Measurements from ENCODE around the gene UCHL5.

UCHL5 gene, protein sequence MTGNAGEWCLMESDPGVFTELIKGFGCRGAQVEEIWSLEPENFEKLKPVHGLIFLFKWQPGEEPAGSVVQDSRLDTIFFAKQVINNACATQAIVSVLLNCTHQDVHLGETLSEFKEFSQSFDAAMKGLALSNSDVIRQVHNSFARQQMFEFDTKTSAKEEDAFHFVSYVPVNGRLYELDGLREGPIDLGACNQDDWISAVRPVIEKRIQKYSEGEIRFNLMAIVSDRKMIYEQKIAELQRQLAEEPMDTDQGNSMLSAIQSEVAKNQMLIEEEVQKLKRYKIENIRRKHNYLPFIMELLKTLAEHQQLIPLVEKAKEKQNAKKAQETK

DNA sequence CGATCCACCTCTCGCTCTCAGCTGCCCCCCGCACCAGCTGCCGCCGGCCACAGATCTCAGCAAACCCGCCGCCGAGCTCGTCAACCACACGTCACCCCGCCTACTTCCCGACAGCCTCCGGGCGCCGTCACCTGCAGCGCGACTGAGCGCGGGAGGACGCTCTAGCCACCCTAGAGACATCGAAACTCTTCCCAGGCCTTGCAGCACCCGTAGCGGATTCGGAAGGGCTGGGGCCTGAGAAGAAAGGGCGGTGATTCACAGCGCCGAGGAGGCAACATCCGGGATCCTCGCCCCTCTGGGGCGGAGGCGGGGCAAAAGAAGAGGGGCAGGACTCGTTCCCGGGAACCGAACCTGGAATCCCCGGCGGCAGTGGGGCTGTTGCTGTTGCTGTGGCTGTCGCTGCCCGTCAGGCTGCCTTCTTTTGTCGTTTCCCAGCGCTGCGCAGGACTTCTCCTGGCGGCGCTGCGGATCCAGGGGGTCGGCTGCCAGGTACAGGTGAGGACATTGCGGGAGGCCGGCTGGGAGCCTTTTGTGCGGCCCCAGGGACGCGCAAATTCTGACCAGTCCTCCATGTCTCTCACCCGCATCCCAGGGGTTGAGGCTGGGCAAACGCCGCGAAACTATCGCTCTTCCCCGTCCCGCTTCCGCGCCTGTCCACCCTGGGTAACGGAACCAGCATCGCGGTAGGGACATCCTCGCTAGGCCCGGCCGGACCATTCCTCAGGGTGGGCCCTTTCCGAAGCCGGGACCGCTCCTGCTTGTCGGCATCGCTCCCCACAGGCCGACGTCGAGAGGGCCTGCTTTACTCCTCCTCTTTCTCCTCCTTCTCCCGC is at the start of gene UCHL5, which contains the start of gene RO60:
UCHL5 (minus strand) TSS at position 79 of the 833 bp plus-strand sequence. CDS start 100 bp downstream, outside the sequence.
RO60 (plus strand) TSS at position 331 of the 833 bp plus-strand sequence. CDS start 9,443 bp downstream, outside the sequence.
- intact Hi-C loops (cut with DNase I) = loop anchor here (2.0 to 5.0 kb wide), 3 partner anchors 48 to 251 kb away; partner anchors contain the start of genes CDC73, GLRX2 and RGS2
- DNase-seq = peak; percentile 95 to 99 (median 97)

DNA sequence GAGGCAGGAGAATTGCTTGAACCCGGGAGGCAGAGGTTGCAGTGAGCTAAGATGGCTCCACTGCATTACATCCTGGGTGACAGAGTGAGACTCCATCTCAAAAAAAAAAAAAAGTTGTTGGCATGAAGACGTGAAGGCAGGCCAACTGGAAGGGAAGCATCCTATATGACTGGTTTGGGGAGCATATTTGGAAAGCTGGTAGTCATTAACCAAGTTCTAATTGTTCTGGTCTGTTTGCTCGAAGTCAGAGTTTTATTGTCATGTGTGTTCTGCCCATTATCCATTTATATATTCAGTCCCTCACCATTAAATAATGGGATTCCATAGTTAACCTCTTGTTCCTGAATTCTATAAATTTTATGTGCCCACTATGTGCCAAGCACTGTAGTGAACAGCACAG is 49.3 kb upstream of the UCHL5 start:
- no peak for DNase-seq
- intact Hi-C loops (cut with DNase I) = loop anchor here (5.0 kb wide), 1 partner anchor 46 kb away; no protein-coding TSS in a partner anchor

DNA sequence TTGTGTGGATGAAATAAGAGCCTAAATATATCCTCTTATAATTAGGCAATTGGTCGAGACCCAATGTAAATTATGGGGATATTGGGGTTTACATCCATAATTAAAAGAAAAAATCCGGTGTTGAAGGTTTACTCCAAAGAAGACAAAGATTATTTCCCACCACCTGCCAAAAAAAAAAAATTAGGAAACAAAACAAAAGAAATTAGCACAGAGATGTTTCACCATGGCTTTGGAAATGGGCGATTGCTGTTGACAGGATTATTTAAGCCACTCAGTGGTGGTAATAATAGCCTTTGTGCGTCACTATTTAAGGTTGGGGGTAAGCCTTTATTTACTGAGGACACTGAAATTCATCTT is 46.6 kb upstream of the UCHL5 start:
- intact Hi-C loops (cut with DNase I) = loop anchor here (5.0 kb wide), 1 partner anchor 43 kb away; no protein-coding TSS in a partner anchor
- no peak for DNase-seq

DNA sequence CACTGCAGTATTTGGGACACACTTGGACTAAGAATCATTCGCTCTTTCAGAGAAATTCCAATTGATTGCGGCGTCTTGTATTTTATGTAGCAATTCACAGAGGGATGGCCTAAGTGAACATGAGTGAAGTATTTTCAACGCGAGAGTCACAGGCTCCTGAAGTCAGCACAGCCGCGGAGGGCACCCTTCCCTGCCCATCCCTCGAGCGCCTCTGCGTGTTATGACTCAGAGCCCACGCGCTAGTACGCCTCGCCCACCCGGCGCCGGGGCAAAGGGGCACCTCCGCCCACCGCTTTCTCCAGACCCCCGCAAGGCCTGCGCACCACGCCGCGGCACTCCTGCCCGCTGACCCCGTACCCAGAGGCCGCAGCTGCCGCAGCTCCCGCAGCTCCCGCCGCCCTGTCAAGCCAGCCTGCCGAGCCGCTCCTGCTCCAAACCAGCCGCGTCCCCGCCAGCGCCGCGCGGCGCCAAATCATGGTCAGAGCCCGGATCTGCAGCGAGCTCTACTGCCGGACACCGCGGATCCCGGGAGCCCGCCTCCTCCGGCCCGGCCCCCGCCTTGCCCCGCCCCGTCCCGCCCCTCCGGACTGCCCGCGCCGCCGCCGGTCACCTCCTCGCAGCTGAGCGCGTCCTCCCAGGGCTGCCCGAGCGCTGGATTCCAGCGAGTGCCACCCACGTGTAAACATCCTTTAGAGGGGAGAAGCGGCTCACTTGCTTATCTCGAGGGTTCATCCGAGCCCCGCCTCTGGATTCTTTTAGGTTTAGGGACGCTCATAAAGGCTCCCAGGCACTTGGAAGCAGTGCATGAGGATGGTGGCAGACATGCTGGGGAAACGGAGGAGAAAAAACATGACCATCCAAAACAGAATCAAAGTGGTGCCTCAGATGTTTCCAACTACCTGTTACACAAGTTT is 46.0 kb upstream of the UCHL5 start, which contains the start of gene GLRX2:
GLRX2 (minus strand) TSS at position 508 of the 914 bp plus-strand sequence; CDS start at position 476, 32 bp downstream.
- intact Hi-C loops (cut with DNase I) = loop anchor here (5.0 kb wide), 1 partner anchor 43 kb away; no protein-coding TSS in a partner anchor
- peak; percentile 50 to 93 (median 86) for DNase-seq

DNA sequence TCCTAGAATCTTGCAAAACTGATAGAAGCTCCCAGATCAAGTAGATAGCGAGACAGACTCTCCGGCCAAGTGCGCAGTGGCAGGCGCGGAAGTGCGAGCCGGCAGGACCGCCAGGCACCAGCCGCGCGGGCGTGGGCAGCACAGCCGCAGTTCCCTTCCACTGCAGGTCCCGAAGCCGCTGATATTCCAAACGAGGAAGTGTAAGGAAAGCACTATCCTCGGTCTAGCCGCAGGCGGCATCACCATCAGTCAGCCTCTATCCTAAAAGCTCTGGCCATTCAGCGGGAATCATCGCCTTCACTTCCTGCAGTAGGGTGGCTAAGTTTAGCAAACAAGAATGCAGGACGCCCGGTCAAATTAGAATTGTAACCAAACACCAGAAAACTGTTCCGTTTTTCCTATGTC is 45.3 kb upstream of the UCHL5 start:
- intact Hi-C loops (cut with DNase I) = no loop called here
- DNase-seq = peak in 39 of 42 donors; percentile 25 to 72 (median 49)

DNA sequence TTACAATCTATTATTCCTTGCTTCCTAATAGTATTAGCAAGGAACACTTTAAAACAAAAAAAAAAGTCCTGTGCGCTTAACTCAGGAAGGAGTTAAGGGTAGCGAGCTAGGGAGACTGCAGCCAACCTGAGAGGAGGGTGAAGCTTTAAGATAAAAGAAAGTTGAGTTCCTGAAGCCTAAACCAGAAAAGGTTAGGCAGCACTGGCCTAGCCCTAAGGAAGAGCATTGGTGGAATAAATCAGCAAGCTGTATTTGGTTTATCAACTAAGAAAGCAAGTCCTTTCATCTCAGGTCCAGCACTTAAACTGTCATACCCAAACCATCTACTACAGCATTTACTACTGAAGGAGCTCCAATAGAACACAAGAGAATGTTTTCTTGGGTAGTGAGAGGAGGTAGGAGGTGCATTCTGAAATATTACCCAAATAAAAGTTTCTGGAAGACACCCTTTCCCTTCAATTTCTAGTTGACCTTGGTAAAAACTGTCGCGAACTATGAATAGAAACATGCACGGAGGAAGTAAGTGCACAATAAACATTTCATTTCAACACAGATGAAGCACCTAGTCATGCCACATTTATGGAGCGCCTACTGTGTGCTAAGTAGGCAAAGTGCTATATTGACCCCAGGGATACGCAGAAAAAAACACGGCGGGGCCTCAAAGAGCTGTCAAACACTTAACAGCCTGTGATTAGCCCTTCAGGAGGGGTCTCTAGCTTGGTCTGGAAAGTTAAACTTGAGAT is 44.8 kb upstream of the UCHL5 start:
- no peak for DNase-seq
- intact Hi-C loops (cut with DNase I) = no loop called here

DNA sequence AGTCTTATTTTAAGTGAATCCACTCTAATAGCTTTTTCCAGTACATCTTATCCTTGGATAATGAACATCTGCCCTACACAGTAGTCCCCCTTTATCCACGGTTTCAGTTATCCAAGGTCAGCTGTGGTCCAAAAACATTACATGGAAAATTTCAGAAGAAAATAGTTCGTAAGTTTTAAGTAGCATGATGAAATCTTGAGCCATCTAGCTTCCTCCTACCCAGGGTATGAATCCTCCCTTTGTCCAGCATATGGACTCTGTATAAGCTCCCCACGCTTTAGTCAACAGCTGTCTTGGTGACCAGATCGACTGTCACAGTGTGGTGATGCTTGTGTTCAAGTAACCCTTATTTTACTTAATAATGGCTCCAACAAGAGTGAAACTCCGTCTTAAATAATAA is 43.5 kb upstream of the UCHL5 start:
- no peak for DNase-seq
- intact Hi-C loops (cut with DNase I) = no loop called here

DNA sequence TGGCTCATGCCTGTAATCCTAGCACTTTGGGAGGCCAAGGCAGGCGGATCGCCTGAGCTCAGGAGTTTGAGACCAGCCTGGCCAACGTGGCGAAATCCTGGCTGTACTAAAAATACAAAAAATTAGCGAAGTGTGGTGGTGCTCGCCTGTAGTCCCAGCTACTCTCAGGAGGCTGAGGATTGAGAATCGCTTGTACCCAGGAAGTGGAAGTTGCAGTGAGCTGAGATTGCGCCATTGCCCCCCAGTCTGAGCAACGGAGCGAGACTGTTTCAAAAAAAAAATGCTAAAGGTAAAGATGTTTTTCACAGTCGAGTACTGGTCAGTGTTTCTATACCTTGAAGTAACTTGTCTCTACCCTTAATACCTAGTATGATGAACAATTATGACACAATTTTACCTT is 35.0 kb upstream of the UCHL5 start:
- DNase-seq = no peak
- intact Hi-C loops (cut with DNase I) = no loop called here

DNA sequence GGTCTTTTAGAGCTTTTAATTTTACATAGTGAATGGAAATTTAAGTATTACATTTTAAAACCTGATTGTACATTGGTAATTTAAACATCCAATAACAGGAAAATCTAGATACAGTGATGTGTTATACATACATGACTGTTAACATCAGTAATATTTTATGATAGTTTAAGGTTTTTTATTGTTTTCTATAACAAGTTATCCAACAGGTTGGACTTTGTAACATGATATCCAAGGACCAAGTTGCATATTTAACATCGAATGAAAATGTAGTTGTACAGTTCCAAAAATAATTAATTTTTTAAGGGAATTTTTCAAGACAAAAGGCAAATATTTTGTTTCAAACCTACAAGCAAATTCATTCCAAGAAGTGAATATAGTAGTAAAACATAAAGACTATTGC is 31.7 kb upstream of the UCHL5 start:
- intact Hi-C loops (cut with DNase I) = no loop called here
- DNase-seq = no peak

DNA sequence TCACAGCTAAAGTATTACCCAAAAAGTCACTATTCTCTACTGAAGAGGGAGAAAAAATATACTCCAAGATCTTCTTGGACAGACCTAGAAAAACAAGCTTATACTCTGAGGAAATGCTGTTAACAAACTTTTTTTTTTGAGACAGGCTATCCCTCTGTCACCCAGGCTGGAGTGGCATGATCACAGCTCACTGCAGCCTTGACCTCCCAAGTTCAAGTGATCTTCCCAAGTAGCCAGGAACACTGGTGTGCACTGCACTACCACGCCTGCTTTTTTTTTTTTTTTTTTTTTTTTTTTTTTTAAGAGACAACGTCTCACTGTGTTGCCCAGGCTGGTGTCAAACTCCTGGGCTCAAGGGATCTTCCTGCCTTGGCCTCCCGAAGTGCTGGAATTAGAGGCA is 28.7 kb upstream of the UCHL5 start:
- intact Hi-C loops (cut with DNase I) = no loop called here
- DNase-seq = no peak

DNA sequence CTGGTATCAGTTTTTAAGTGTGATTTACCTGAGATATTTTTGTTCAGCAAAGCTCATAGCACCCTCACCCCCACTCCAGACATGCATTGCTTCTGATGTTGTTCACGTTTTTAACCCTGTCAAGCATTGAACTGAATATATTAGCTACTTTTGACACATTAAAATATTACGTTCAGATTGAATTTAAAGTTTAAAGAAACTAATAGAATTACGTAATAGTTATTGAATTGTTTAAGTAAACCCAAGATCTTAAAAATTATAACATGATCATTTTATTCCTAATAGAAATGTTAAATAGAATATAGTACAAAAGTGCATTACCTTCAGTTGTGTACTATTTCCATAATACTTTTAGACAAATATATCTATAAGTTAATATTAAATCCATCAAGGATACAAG is 27.2 kb upstream of the UCHL5 start:
- DNase-seq = no peak

DNA sequence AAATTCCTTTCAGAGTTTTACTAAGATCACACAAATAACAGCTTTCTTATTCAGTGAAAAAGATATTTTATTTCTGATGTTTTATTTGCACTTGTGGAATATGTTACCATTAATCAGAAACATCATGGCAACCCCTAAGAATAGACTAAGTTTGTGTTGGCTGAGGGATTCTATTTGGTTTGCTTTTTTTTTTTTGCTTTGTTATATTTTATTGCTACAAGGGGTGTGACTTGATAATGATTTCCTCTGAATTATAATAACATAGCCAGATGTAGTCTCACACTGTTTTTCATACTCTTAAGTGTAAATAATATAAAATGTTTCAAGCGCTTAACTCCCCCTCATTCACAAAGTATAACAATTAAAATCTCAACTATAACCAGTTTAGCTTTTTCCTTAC is 26.1 kb upstream of the UCHL5 start:
- DNase-seq = no peak
- intact Hi-C loops (cut with DNase I) = no loop called here

More for the DNA sequence above, 27.2 kb upstream of the UCHL5 start:
- intact Hi-C loops (cut with DNase I) = no loop called here

DNA sequence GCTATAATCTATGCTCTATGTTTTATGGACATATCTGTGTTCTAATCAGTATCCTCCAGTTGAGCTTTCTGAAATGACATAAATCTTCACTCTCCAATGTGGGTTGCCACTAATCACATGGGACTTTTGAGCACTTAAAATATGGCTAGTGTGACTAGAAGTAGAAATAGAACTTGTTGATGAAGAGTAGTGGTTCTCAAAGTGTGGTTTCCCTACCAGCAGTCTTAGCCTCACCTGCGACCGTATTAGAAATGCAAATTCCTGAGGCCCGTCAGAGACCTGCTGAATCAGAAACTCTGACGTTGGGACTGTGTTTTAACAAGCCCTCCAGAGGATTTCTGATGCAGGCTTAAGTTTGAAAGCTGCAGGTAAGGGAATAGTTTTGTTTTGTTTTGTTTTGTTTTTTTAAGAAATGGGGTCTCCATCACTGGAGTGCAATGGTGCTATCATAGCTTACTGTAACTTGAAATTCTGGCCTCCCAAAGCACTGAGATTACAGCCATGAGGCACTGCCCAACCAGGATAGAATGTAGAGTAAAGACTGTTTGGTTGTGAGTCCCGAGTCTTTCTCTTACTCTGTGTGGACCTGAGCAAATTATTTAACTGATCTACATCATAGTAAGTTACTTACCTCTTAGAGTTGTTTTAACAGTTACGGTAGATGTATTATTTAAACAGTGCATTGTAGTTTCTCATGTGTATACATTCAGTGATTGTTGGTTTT is 24.4 kb upstream of the UCHL5 start:
- no peak for DNase-seq
- intact Hi-C loops (cut with DNase I) = no loop called here

DNA sequence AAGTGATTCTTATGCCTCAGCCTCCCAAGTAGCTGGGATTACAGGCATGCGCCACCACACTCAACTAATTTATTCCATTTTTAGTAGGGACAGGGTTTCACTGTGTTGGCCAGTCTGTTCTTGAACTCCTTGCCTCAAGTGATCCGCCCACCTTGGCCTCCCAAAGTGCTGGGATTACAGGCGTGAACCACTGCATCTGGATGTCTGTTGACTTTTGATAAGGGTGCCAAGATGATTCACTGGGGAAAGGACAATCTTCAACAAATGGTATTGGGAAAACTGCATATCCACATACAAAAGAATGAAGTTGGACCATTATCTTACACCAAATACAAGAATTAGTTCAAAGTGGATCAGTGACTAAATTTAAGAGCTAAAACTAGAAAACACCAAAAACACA is 20.0 kb upstream of the UCHL5 start:
- intact Hi-C loops (cut with DNase I) = no loop called here
- no peak for DNase-seq

DNA sequence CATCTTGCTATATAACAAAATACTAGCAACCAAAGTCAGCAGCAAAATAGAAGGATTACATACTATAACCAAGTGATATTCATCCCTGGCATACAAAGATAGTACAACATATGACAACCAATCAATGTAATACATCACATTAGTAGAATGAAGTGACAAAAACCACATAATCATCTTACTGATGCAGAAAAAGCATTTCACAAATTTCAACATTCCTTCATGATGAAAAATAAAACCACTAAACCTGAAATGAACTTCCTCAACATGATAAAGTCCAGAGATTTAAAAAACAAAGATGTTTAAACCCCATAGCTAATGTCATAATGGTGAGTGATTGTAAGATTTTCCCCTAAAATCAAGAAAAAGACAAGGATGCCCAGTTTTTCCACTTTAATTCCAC is 18.8 kb upstream of the UCHL5 start:
- DNase-seq = no peak
- intact Hi-C loops (cut with DNase I) = no loop called here

DNA sequence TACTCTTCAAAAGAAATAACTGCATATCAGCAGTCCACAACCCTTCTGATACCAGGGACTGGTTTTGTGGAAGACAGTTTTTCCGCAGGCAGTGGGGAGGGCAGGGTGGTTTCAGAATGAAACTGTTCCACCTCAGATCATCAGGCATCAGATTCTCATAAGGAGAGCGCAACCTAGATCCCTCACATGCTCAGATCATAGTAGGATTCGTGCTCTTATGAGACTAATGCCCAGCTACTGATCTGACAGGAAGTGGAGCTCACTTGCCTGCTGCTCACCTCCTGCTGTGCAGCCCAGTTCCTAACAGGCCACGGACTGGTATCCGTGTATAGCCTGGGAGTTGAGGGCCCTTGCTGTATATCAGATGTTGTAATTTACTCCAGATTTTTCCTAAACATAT is 11.8 kb upstream of the UCHL5 start:
- intact Hi-C loops (cut with DNase I) = no loop called here

DNA sequence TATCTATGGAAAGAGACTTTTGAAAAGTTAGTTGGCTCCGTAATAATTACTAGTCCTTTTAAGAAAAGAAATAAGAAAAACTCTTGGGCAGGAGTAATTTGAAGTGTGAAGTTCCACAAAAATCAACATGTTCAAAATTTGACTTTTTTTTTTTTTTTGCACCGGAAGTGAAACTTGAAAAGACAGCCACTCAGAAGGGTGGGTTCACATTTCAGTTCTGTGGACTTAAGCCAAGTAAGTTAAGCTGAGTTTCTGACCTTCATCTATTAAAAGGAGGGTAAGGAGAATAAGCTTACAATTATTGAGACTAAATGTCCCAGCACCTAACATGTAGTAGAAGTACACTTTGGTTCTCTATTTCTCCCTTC is 11.2 kb upstream of the UCHL5 start:
- intact Hi-C loops (cut with DNase I) = no loop called here
- DNase-seq = no peak

More for the DNA sequence above, 11.8 kb upstream of the UCHL5 start:
- no peak for DNase-seq
